Mesenteric fat pad (tissue), 1 donor: ENCODE measurements around the gene LMO7. TPM values are rescaled to one million over a fixed set of nuclear protein-coding genes. Genes with fewer than 3 reads are reported as not detected.

Experiments used
- DNase-seq: peaks from one replicate; pipeline ENCODE4 v3.0.0-alpha.2; 2020; ENCODE audit warnings: low spot score
- total RNA-seq: library from RNA; stranded (reverse); fragmentation: NEBNext Ultra II Directional; extraction: Animal tissue kit (Norgen Biotek cat#: 25700); gene quantifications from one replicate; pipeline ENCODE4 v1.2.1, GENCODE V29; 2021
- donor health status: DM: yes; HTN: yes; CAD: no.

LMO7 gene
- total RNA-seq, 1 donor from 2014 or later: 8.2 TPM

- no peak for DNase-seq
These were observed 162.5 kb downstream of the LMO7 start for GRCh38 chr13:75798353-75799255.

- no peak for DNase-seq
These were observed 164.4 kb downstream of the LMO7 start for GRCh38 chr13:75800545-75800944.

GRCh38 chr13:75801388-75801945 is 165.3 kb downstream of the LMO7 start:
- no peak for DNase-seq

GRCh38 chr13:75802161-75802560 is 166.0 kb downstream of the LMO7 start:
- no peak for DNase-seq

GRCh38 chr13:75803164-75803611 is 167.1 kb downstream of the LMO7 start:
- no peak for DNase-seq

- no peak for DNase-seq
These were observed 167.9 kb downstream of the LMO7 start for GRCh38 chr13:75804054-75804453.

- DNase-seq: no peak
These were observed 168.5 kb downstream of the LMO7 start for GRCh38 chr13:75804605-75805004.

GRCh38 chr13:75806117-75806516 is 170.0 kb downstream of the LMO7 start:
- no peak for DNase-seq

GRCh38 chr13:75811361-75811760 is 175.2 kb downstream of the LMO7 start:
- DNase-seq: no peak

- no peak for DNase-seq
These were observed 175.7 kb downstream of the LMO7 start for GRCh38 chr13:75811841-75812240.

GRCh38 chr13:75812751-75813181 is 176.6 kb downstream of the LMO7 start:
- no peak for DNase-seq

- DNase-seq: no peak
These were observed 177.2 kb downstream of the LMO7 start for GRCh38 chr13:75813323-75813722.

GRCh38 chr13:75818179-75818967 is 182.2 kb downstream of the LMO7 start:
- no peak for DNase-seq

- no peak for DNase-seq
These were observed 182.8 kb downstream of the LMO7 start for GRCh38 chr13:75818968-75819225.

- DNase-seq: no peak
These were observed 189.0 kb downstream of the LMO7 start for GRCh38 chr13:75825161-75825560.

GRCh38 chr13:75825594-75825993 is 189.5 kb downstream of the LMO7 start:
- no peak for DNase-seq

GRCh38 chr13:75826391-75826790 is 190.3 kb downstream of the LMO7 start:
- no peak for DNase-seq

GRCh38 chr13:75829830-75830229 is 193.7 kb downstream of the LMO7 start:
- DNase-seq: no peak

GRCh38 chr13:75830842-75831241 is 194.7 kb downstream of the LMO7 start:
- no peak for DNase-seq

- no peak for DNase-seq
These were observed 195.3 kb downstream of the LMO7 start for GRCh38 chr13:75831389-75831788.

GRCh38 chr13:75832812-75833211 is 196.7 kb downstream of the LMO7 start:
- no peak for DNase-seq

- DNase-seq: no peak
These were observed 200.3 kb downstream of the LMO7 start for GRCh38 chr13:75836441-75836840.
